Measurements from ENCODE around the gene NOL4L.

NOL4L gene, protein sequence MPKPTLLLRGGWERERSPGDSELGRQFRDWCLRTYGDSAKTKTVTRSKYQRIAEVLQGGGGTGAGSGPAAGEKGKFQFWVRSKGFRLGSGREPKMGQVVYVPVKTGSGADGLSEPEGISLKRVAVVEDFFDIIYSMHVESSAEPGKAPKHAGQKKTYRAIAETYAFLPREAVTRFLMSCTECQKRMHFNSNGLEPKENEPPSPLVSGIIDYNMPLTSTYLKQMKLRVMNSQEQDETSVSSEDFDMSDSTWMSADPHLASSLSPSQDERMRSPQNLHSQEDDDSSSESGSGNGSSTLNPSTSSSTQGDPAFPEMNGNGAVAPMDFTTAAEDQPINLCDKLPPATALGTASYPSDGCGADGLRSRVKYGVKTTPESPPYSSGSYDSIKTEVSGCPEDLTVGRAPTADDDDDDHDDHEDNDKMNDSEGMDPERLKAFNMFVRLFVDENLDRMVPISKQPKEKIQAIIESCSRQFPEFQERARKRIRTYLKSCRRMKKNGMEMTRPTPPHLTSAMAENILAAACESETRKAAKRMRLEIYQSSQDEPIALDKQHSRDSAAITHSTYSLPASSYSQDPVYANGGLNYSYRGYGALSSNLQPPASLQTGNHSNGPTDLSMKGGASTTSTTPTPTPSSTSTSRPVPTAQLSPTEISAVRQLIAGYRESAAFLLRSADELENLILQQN

GRCh38 chr20:32585011-32585585, at the start of gene NOL4L:
TSS of gene NOL4L (minus strand) at chr20:32585333. CDS start at chr20:32584890, 443 bp downstream.
- no peak for DNase-seq (ENCODE audit: low read depth, low spot score)

- no peak for DNase-seq (ENCODE audit: low read depth, low spot score)
Observed at GRCh38 chr20:32634041-32634805, 49.1 kb upstream of the NOL4L start.

DNA sequence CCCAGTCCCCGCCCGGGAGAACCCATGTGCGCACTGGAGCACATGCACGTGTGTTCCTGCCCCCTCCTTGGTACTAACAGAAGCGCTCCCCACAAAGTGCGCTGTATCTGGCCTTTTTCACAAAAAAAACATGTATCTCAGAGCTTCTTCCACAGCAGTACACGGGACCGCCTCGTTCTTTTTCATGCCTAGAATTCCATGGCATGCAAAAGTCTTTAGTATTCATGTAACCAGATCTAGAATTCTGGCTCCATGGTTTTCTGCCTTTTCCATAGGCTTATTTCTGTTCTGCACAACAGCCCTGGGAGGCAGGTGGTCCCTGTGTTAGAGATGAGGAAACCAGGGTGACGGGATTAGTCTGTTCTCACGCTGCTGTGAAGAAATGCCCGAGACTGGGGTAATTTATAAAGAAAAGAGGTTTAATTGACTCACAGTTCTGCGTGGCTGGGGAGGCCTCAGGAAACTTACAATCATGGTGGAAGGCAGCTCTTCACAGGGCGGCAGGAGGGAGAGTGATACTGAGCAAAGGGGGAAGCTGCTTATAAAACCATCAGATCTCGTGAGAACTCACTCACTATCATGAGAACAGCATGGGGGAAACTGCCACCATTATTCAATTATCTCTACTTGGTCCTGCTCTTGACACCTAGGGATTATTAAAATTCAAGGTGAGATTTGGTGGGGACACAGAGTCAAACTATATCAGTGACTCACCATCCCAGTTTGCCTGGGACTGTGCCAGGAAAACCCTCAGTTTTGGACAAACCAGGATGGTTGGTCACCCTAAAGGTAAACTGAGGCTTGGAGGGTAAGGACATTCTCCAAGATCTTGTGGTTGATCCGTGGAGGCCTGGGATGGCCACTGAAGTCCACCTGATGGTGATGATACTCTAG, 47.6 kb upstream of the NOL4L start:
- no peak for DNase-seq (ENCODE audit: low read depth, low spot score)

- no peak for DNase-seq (ENCODE audit: low read depth, low spot score)
Observed at GRCh38 chr20:32631933-32632460, 46.9 kb upstream of the NOL4L start.

DNA sequence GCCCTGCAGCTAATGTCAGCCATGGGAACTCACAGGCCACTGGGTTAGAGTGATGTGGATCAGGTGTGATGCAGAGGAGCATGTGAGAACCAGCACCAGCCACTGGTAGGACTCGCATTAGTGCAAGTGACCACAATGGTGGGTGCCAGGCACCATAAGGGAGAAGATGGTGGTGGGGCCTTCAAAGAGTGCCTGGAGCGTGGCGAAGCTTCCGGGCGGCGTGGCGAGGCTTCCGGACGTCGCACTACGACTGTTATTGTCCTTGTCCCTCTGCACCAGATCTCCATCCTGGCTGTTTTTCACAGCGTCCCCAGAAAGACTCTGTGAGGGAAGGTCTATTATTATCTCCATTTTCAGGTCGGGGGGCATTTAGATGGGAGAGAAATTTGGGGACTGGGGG, 44.7 kb upstream of the NOL4L start:
- no peak for DNase-seq (ENCODE audit: low read depth, low spot score)

- DNase-seq (ENCODE audit: low read depth, low spot score), result no peak
Observed at GRCh38 chr20:32628960-32629530, 43.9 kb upstream of the NOL4L start.

- DNase-seq (ENCODE audit: low read depth, low spot score), result no peak
Observed at GRCh38 chr20:32626859-32627636, 41.9 kb upstream of the NOL4L start.

- no peak for DNase-seq (ENCODE audit: low read depth, low spot score)
Observed at GRCh38 chr20:32626407-32626806, 41.3 kb upstream of the NOL4L start.

GRCh38 chr20:32625996-32626395, 40.9 kb upstream of the NOL4L start:
- no peak for DNase-seq (ENCODE audit: low read depth, low spot score)

GRCh38 chr20:32624687-32625345, 39.7 kb upstream of the NOL4L start:
- DNase-seq (ENCODE audit: low read depth, low spot score), result no peak

- DNase-seq (ENCODE audit: low read depth, low spot score), result no peak
Observed at GRCh38 chr20:32623667-32624157, 38.6 kb upstream of the NOL4L start.

- no peak for DNase-seq (ENCODE audit: low read depth, low spot score)
Observed at GRCh38 chr20:32622585-32623468, 37.7 kb upstream of the NOL4L start.

- DNase-seq (ENCODE audit: low read depth, low spot score), result no peak
Observed at GRCh38 chr20:32621891-32622584, 36.9 kb upstream of the NOL4L start.

- no peak for DNase-seq (ENCODE audit: low read depth, low spot score)
Observed at GRCh38 chr20:32621071-32621890, 36.1 kb upstream of the NOL4L start.

- DNase-seq (ENCODE audit: low read depth, low spot score), result no peak
Observed at GRCh38 chr20:32619586-32619985, 34.5 kb upstream of the NOL4L start.

DNA sequence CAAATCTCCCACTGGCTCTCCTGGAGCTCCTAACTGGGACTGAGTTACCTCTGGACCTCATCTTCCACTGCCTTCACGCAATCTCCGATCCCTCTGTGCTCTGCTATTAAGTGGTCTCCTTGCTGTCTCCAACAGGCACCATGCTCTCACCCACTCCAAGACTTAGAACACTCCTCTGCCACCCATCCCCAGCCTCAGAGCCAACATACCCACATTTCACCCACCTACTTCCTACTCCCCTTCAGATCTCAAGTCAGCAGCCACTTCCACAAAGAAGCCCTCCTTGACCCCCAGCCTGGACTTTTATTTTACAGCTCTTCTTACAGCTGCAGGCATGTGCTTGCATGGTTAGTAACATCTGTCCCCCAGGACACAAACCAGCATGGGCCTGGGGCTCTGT, 29.6 kb upstream of the NOL4L start:
- no peak for DNase-seq (ENCODE audit: low read depth, low spot score)
